ENCODE measurements around the gene TPCN2.

The TPCN2 gene

DNA sequence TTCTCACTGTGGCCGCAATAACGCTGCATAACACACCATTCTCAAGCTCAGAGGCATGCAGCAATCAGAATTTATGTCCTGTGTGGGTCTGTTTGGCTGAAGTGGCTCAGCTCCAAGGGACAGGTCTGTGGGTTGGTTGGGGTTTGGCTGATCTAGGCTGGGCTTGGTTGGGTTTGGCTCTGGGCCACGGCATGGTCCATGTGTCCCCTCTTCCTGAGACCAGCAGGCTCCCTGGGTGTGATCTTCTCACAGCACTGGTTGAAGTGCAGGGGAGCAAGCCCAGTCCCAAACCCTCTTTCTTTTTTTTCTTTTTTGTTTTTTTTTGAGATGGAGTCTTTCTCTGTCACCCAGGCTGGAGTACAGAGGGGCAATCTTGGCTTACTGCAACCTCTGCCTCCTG, 132.0 kb downstream of the TPCN2 start:
- no peak for DNase-seq

GRCh38 chr11:69183613-69184012, 134.9 kb downstream of the TPCN2 start:
- DNase-seq: no peak

Data from amygdala (tissue), 56 donors.